ENCODE measurements around the gene APLP1. TPM values are rescaled to one million over a fixed set of nuclear protein-coding genes. Genes with fewer than 3 reads are reported as not detected.

Gene APLP1
- polyA plus RNA-seq, 2 of the 4 experiments (the other 2 are of a cell fraction), result 54.7 to 60.4 TPM

GRCh38 chr19:35911173-35911572 is 42.8 kb downstream of the APLP1 start:
- FAIRE-seq, result no peak
- WGBS (ENCODE audit: missing lambda C conversion rate), result 68% methylated on average over 3 of the region's 3 CpGs

GRCh38 chr19:35911790-35912189 is 43.4 kb downstream of the APLP1 start:
- Histone ChIP-seq H3K4me2 (no peak overlapping the region), H3K4me3 (no peak overlapping the region), H3K9me3 (no peaks in the 10 kb centered on the region), H3K4me1 (peaks cover 3% of the 10 kb centered on the region; the same call in 2 of the 3 replicates), H3K27ac (no peak overlapping the region)
- no peak for FAIRE-seq
- WGBS (ENCODE audit: missing lambda C conversion rate), result 54% methylated on average over 5 of the region's 5 CpGs
- DNase-seq (ENCODE audit: low read depth in 1 of 2, low spot score in 1 of 2), result peak in 1 of 2 experiments; percentile 59
- ChIA-PET CTCF (interaction anchor here (0.6 to 5.0 kb wide), 8 partner anchors 15 to 40 kb away, joined by 3 to 32 read pairs (median 4); no protein-coding TSS in a partner anchor), POLR2A (interaction anchor here (1.7 kb wide), 1 partner anchor 19 kb away, joined by 5 read pairs; no protein-coding TSS in a partner anchor)
- ATAC-seq, result peak; percentile 43 to 44; a peak in 5 of 6 replicates
- TF ChIP-seq, protein P1, sequence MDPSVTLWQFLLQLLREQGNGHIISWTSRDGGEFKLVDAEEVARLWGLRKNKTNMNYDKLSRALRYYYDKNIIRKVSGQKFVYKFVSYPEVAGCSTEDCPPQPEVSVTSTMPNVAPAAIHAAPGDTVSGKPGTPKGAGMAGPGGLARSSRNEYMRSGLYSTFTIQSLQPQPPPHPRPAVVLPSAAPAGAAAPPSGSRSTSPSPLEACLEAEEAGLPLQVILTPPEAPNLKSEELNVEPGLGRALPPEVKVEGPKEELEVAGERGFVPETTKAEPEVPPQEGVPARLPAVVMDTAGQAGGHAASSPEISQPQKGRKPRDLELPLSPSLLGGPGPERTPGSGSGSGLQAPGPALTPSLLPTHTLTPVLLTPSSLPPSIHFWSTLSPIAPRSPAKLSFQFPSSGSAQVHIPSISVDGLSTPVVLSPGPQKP (IDR thresholded peaks at IDR 0.05; ENCODE audit: low read depth, low read length), result no peak
- TF ChIP-seq KDM5A (IDR thresholded peaks at IDR 0.05), result no peak
- no peak for TF ChIP-seq CHD4 (IDR thresholded peaks at IDR 0.05; ENCODE audit: borderline replicate concordance)
- no peak for TF ChIP-seq POLR2AphosphoS2 (conservative IDR thresholded peaks at IDR 0.05; ENCODE audit: low read length)
- TF ChIP-seq, protein P2, sequence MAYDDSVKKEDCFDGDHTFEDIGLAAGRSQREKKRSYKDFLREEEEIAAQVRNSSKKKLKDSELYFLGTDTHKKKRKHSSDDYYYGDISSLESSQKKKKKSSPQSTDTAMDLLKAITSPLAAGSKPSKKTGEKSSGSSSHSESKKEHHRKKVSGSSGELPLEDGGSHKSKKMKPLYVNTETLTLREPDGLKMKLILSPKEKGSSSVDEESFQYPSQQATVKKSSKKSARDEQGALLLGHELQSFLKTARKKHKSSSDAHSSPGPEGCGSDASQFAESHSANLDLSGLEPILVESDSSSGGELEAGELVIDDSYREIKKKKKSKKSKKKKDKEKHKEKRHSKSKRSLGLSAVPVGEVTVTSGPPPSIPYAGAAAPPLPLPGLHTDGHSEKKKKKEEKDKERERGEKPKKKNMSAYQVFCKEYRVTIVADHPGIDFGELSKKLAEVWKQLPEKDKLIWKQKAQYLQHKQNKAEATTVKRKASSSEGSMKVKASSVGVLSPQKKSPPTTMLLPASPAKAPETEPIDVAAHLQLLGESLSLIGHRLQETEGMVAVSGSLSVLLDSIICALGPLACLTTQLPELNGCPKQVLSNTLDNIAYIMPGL (CRISPR knock-in tag; IDR thresholded peaks at IDR 0.05; ENCODE audit: borderline replicate concordance), result no peak
- no peak for TF ChIP-seq JUNB (IDR thresholded peaks at IDR 0.05)
- TF ChIP-seq PBX3 (IDR thresholded peaks at IDR 0.05), result no peak
- no peak for TF ChIP-seq RARB (CRISPR knock-in tag; IDR thresholded peaks at IDR 0.05)
- no peak for TF ChIP-seq USF2 (IDR thresholded peaks at IDR 0.05)
- no peak for TF ChIP-seq FOXS1 (CRISPR knock-in tag; IDR thresholded peaks at IDR 0.05)
- no peak for TF ChIP-seq RNF2 (IDR thresholded peaks at IDR 0.05; ENCODE audit: borderline replicate concordance, low read depth)
- TF ChIP-seq HEYL (CRISPR knock-in tag; IDR thresholded peaks at IDR 0.05), result no peak
- TF ChIP-seq POLR2A (IDR thresholded peaks at IDR 0.05; ENCODE audit: low read length), result no peak
- TF ChIP-seq CBX8 (IDR thresholded peaks at IDR 0.05), result no peak
- no peak for TF ChIP-seq CBX2 (IDR thresholded peaks at IDR 0.05; ENCODE audit: borderline replicate concordance, low read depth)

More at GRCh38 chr19:35911173-35911572, 42.8 kb downstream of the APLP1 start:
- DNase-seq (ENCODE audit: low read depth in 1 of 2, low spot score in 1 of 2) (no peak), ATAC-seq (peak in 1 of 2 experiments; percentile 49; a peak in 3 of 6 replicates)
- no peak for TF ChIP-seq SMC3 (IDR thresholded peaks at IDR 0.05)
- TF ChIP-seq ZNF302 (CRISPR knock-in tag; IDR thresholded peaks at IDR 0.05), result no peak
- TF ChIP-seq NPAS2 (CRISPR knock-in tag; IDR thresholded peaks at IDR 0.05; ENCODE audit: borderline replicate concordance), result no peak
- peak in 1 of 2 experiments; percentile 49; a peak in 2 of 5 replicates for TF ChIP-seq RAD21 (conservative IDR thresholded peaks at IDR 0.05 in 1 of 2, IDR thresholded peaks at IDR 0.05 in 1 of 2)
- TF ChIP-seq POLR2A (IDR thresholded peaks at IDR 0.05; ENCODE audit: low read length), result no peak
- TF ChIP-seq JUNB (IDR thresholded peaks at IDR 0.05), result no peak
- no peak overlapping the region for H3K4me2 ChIP-seq
- ChIA-PET CTCF (interaction anchor here (0.7 to 5.0 kb wide), 3 partner anchors 22 to 174 kb away, joined by 3 to 32 read pairs (median 4); no protein-coding TSS in a partner anchor), POLR2A (interaction anchor here (1.7 kb wide), 1 partner anchor 20 kb away, joined by 5 read pairs; no protein-coding TSS in a partner anchor)
- H3K27ac ChIP-seq, result no peak overlapping the region
- H3K9me3 ChIP-seq, result no peaks in the 10 kb centered on the region
- H3K4me3 ChIP-seq, result no peak overlapping the region
- H3K4me1 ChIP-seq, result peaks cover 8% of the 10 kb centered on the region; the same call in 2 of the 3 replicates
